HEK293T (cell line): ENCODE data around the gene FTO.
"Not testable (repeated sequence)": the region's sequence is repeated elsewhere in the genome, so short reads cannot be mapped to it uniquely, and the experiment has no call there.

Experiments used
- CTCF ChIA-PET: fragments of 350-600 bp; formaldehyde crosslinking; extraction: SDS; loops from one replicate; lab custom pipeline; 2021; ENCODE audit warnings: antibody characterized with exemption, inconsistent platforms; lab: Yijun Ruan, JAX
- POLR2A ChIA-PET: fragments of 350-600 bp; formaldehyde crosslinking; extraction: SDS; loops from one replicate; lab custom pipeline; 2020; ENCODE audit warnings: antibody characterized with exemption, inconsistent platforms; lab: Yijun Ruan, JAX
- DNase-seq: peaks from one replicate; pipeline ENCODE4 v3.0.0; 2012; ENCODE audit warnings: mixed read lengths; ENCODE audit errors: extremely low spot score
- ARNT ChIP-seq: fragments of 450-650 bp; IDR thresholded peaks from 2 replicates; pipeline ENCODE4 v1.6.1; 2017; ENCODE audit warnings: mild to moderate bottlenecking
- BHLHE40 ChIP-seq: fragments of 450-650 bp; IDR thresholded peaks from 2 replicates; pipeline ENCODE4 v1.6.1; 2016; ENCODE audit warnings: mild to moderate bottlenecking, moderate library complexity, borderline replicate concordance
- CTBP1 ChIP-seq: fragments of 450-650 bp; IDR thresholded peaks from 2 replicates; pipeline ENCODE4 v1.6.1; 2016; ENCODE audit warnings: borderline replicate concordance
- ELF4 ChIP-seq: fragments of 450-650 bp; IDR thresholded peaks from 2 replicates; pipeline ENCODE4 v1.6.1; 2017; ENCODE audit warnings: antibody characterized with exemption
- FOXA1 ChIP-seq: fragments of 450-650 bp; IDR thresholded peaks from 2 replicates; pipeline ENCODE4 v1.6.1; 2016; ENCODE audit warnings: mild to moderate bottlenecking
- FOXK2 ChIP-seq: fragments of 450-650 bp; IDR thresholded peaks from 2 replicates; pipeline ENCODE4 v1.6.1; 2016; ENCODE audit warnings: mild to moderate bottlenecking
- FOXM1 ChIP-seq: fragments of 450-650 bp; IDR thresholded peaks from 2 replicates; pipeline ENCODE4 v1.6.1; 2017; ENCODE audit warnings: mild to moderate bottlenecking, borderline replicate concordance
- HDGF ChIP-seq: fragments of 450-650 bp; IDR thresholded peaks from 2 replicates; pipeline ENCODE4 v1.6.1; 2017; ENCODE audit warnings: antibody characterized with exemption, borderline replicate concordance
- L3MBTL2 ChIP-seq: fragments of 450-650 bp; conservative IDR thresholded peaks from 2 replicates; pipeline ENCODE4 v1.6.1; 2016; ENCODE audit warnings: mild to moderate bottlenecking
- LEF1 ChIP-seq: fragments of 450-650 bp; IDR thresholded peaks from 2 replicates; pipeline ENCODE4 v1.6.1; 2017; ENCODE audit warnings: mild to moderate bottlenecking, borderline replicate concordance
- NFRKB ChIP-seq: fragments of 450-650 bp; IDR thresholded peaks from 2 replicates; pipeline ENCODE4 v1.6.1; 2016; ENCODE audit warnings: mild to moderate bottlenecking, moderate library complexity
- SP1 ChIP-seq: fragments of 450-650 bp; IDR thresholded peaks from 2 replicates; pipeline ENCODE4 v1.6.1; 2017
- SUZ12 ChIP-seq: fragments of 450-650 bp; IDR thresholded peaks from 2 replicates; pipeline ENCODE4 v1.6.1; 2016; ENCODE audit warnings: mild to moderate bottlenecking
- TARDBP ChIP-seq: fragments of 450-650 bp; IDR thresholded peaks from 2 replicates; pipeline ENCODE4 v1.6.1; 2016
- ZNF384 ChIP-seq: fragments of 450-650 bp; IDR thresholded peaks from 2 replicates; pipeline ENCODE4 v1.6.1; 2016
- TF ChIP-seq, protein P1 (sequence below): fragments of 450-650 bp; IDR thresholded peaks from 2 replicates; pipeline ENCODE4 v1.6.1; 2016

FTO gene

DNA sequence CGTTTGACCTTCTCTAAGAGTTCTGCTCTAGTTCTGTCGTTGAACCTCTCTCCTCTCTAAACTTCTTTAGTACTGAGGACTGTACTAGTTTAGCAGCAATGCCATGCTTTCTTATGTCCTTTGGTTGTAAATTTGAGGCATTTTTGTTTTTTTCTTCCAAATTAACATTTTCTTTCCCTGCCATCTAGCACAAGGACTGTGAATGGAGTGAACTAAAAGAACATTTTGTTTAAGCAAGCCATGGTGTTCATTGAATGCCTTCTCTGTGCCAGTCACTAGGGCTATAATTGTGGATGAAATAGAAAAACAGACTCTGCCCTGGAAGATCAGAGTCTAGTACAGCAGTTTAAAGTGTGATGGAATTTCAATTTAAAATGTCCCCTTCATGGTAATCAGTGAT lies 137.9 kb downstream of the FTO start:
- POLR2A ChIA-PET, result no interaction called here
- no peak for DNase-seq
- no peak for TF ChIP-seq FOXK2
- TF ChIP-seq FOXA1, result no peak
- no peak for TF ChIP-seq HDGF
- TF ChIP-seq TARDBP, result no peak
- no peak for TF ChIP-seq CTBP1
- no peak for TF ChIP-seq SP1
- TF ChIP-seq FOXM1, result no peak
- TF ChIP-seq, protein P1, sequence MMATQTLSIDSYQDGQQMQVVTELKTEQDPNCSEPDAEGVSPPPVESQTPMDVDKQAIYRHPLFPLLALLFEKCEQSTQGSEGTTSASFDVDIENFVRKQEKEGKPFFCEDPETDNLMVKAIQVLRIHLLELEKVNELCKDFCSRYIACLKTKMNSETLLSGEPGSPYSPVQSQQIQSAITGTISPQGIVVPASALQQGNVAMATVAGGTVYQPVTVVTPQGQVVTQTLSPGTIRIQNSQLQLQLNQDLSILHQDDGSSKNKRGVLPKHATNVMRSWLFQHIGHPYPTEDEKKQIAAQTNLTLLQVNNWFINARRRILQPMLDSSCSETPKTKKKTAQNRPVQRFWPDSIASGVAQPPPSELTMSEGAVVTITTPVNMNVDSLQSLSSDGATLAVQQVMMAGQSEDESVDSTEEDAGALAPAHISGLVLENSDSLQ, result no peak
- no peak for TF ChIP-seq ELF4
- no peak for TF ChIP-seq L3MBTL2
- no peak for TF ChIP-seq NFRKB
- no peak for TF ChIP-seq BHLHE40
- TF ChIP-seq ZNF384, result no peak
- CTCF ChIA-PET, result no interaction called here

DNA sequence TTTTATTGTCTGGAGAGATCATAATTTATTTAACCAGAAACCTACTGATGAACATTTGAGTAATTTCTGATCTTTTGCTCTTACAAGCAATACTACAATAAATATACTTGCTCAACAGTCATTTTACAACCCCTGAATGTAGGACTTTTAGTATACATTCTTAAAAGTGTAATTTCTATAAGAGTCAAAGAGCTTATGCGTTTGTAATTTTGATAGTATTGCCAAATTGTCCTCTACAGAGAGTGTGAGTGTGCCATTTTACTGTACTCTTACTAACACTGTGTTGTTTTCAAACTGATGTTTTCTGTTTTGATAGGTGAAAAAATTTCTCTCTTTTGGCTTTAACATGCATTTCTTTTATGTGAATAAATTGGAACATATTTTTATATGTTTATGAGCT lies 139.1 kb downstream of the FTO start:
- DNase-seq, result no peak
- TF ChIP-seq, protein P1, result no peak
- TF ChIP-seq LEF1 (no peak), HDGF (no peak), SP1 (no peak), FOXM1 (no peak)
- ChIA-PET POLR2A (no interaction called here), CTCF (no interaction called here)

DNA sequence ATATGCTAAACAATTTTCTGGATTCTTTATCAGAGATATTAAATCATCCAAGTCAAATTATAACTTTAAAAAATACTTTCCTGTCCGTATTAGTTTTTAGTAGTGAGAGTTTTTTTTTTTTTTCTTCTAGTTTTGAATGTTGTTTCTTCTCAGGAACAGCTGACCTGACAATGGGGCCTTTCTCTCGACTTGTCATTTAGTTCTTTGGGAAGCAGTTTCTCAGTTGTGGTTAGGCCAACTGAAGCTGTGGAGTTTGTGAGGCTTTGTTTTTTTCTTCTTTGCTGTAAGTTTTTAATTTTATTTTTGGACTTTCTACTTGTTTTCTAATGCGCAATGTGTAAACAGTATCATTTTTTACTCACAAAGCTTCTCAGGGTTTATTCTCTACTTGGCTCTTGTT lies 140.8 kb downstream of the FTO start:
- no peak for TF ChIP-seq FOXK2
- no peak for TF ChIP-seq FOXM1
- no peak for TF ChIP-seq CTBP1
- no peak for TF ChIP-seq NFRKB
- no peak for TF ChIP-seq FOXA1
- no peak for TF ChIP-seq ZNF384
- no peak for TF ChIP-seq TARDBP
- TF ChIP-seq, protein P1, result no peak
- TF ChIP-seq BHLHE40, result no peak
- TF ChIP-seq SP1, result no peak
- TF ChIP-seq LEF1, result no peak
- TF ChIP-seq L3MBTL2, result no peak
- no peak for TF ChIP-seq ARNT
- no peak for TF ChIP-seq SUZ12
- TF ChIP-seq ELF4, result no peak
- TF ChIP-seq HDGF, result no peak
- DNase-seq, result no peak
- POLR2A ChIA-PET, result no interaction called here
- CTCF ChIA-PET, result no interaction called here

DNA sequence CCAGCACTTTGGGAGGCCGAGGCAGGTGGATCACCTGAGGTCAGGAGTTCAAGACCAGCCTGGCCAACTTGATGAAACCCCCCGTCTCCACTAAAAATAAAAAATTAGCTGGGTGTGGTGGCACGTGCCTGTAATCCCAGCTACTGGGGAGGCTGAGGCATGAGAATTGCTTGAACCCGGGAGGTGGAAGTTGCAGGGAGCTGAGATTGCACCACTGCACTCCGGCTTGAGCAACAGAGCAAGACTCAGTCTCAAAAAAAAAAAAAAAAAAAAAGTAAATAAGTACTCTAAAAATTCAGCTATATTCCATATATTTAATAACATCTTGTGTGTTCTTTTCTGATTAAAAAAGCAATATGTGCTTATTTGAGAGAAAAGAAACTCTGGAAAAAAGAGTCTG lies 142.6 kb downstream of the FTO start:
- DNase-seq, CTCF ChIA-PET, POLR2A ChIA-PET: not testable (repeated sequence)

DNA sequence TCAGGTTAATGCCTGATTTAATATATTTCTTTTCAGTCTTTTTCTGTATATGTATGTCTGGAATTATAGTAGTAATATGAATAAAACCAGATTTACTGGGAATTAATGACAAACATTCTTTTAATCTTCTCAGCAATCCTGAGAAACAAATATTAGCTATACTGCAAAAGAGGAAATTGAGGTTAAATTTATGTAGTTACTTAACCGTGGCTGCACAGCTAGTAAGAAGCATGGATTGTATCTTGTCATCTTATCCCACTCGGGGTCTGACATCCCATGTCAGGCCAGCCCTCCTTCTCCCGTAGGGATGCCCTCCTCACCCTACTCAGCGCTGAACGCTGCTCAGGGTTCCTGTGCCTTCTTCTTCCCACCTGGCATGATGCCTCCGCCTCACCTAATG lies 143.0 kb downstream of the FTO start:
- no peak for DNase-seq
- CTCF ChIA-PET, result no interaction called here
- POLR2A ChIA-PET, result no interaction called here
- TF ChIP-seq LEF1, result no peak

DNA sequence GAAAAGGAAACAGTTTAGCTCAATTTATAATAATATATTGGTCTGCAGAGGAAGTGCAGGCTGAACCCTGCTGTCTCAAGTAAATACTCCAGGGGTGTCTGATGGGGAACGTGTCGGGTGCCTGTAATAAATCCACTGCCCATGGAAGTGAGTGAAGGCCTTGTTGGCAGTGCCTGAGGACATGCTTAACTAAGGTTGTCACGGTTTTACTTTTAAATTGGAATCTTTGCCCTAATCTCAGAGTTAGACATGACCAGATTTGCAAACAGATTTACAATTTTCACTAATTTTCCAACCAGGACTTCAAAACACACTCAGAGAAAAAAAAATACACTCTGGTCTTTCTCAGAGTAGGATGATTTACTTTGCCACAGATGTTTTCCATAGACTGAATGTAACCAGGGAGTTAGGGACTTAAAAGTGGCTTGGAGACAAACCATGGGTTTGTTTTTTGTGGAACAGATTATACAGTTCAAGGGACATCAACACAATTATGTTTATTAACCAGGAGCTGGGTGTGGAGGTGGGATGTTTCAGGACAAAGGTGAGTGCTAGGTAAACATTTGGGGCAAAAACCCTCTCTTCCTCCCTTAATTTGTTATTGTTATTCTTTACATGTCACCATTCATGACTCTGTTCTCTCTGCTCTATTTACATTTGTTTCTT lies 144.5 kb downstream of the FTO start:
- ChIA-PET CTCF (no interaction called here), POLR2A (interaction anchor here (0.8 kb wide), 1 partner anchor 11 kb away, joined by 4 read pairs; no protein-coding TSS in a partner anchor)
- DNase-seq, result no peak
- no peak for TF ChIP-seq FOXA1
- TF ChIP-seq, protein P1, result peak; percentile 67

DNA sequence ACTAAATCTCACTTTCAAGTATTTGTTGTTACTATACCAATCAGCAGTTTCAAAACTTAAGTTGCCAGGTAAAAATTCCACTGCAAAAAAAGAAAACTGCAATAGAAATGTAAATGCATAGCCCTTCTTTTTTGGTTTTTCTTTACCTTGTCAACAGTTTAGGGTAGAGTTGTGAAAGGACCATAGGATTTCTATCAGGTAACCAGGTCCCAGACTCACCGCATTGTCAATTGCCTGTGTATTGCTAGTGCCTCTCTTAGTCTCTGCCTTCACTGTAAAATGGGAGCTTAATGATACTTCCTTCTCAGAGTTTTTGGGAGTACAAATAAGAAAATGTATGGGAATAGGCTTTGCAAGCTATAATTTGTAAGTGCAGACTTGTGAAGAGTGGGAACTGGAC lies 145.0 kb downstream of the FTO start:
- ChIA-PET CTCF (no interaction called here), POLR2A (no interaction called here)
- no peak for TF ChIP-seq BHLHE40
- DNase-seq, result no peak
